GM20431 (cell line): Measurements from ENCODE around the gene LILRB5.
"Not testable (repeated sequence)": the region's sequence is repeated elsewhere in the genome, so short reads cannot be mapped to it uniquely, and the experiment has no call there.

Experiments used
- in situ Hi-C: fragments of 300-500 bp; cut with MseI, MboI; formaldehyde crosslinking; loops from one replicate; pipeline ENCODE4 v1.15.0; 2020; ENCODE audit warnings: low sequenced_read_pairs; ENCODE audit not compliant: unreplicated experiment

The LILRB5 gene

GRCh38 chr19:54247106-54247930, 9.8 kb downstream of the LILRB5 start:
- in situ Hi-C loops, result no loop called here

DNA sequence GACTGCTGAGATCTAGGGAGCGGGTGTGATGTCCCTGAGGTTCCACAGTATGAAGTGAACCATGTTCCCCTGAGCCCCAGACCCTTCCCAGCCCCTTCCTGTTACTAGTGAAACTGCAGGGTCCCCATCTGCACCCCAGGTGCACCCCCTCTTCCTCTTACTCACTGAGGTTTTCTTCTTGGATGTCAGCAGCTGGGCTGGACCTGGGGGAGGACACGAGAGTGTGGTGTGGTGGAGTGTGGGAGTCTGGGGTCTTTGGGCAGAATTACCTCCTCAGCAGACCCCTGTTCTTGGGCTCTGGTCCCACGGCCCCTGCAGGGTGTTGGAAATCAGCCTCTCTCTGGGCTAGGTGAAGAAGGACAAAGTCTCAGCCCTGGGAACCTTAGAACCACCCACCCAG, 11.1 kb downstream of the LILRB5 start:
- in situ Hi-C loops, result no loop called here

DNA sequence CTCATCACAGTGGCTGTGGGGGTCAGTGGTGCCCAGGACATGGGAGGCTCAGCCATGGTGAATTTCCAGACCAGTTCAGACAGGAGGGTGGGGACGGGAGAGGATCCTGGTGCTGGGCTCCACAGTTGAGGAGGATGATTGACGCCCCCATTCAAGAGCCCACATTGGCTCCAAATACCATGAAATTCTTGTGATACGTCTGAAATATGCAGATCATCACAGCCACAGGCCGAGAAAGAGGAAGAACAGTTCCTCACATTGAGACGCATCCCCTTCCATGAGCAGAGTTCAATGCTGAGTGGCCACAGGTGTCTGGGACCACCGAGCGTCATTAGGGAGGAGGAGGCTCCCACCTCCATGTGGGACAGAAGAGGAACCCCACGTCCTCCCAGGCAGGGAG, 13.3 kb downstream of the LILRB5 start:
- in situ Hi-C loops, result not testable (repeated sequence)

DNA sequence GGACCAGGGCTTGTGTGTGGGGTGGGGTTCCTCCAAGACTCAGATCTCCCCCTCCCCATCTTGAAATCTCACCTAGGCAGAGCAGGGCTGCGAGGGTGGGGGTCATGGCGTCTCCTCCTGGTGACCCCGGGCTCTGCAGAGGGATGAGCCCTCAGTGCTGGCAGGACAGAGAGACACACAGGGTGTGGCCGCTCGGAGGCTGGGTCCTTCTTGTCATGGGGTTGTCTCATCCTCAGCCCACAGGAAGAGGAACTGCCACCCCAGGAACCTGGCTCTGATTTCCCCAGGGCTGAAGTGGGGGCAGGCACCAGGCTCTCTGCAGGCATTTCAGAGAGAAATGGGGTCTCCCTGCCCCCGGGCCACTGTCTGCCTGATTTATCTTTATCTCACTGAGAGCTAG, 14.4 kb downstream of the LILRB5 start, which contains the start of gene LILRA6:
TSS of gene LILRA6 (minus strand) at position 145 of the 400 bp plus-strand sequence.
- in situ Hi-C loops, result not testable (repeated sequence)

DNA sequence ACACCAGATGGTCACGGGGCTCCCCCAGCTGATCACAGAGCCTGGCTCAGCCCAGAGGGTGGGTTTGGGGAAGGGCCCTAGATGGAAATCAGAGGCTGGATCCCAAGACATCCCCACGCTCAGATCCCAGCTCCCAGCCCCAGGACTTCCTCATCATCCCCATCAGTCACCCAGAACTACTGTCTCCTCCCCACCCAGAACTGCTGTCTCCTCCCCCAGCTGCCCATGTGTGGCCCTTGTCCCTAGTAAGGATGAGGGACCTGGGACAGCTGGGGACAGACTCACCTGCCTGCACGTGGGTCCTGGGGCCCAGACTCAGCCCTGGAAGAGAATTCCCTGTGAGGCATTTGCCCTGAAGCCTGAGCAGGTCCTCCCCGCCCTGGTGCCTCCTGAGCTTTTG, 14.8 kb downstream of the LILRB5 start:
- in situ Hi-C loops, result not testable (repeated sequence)

DNA sequence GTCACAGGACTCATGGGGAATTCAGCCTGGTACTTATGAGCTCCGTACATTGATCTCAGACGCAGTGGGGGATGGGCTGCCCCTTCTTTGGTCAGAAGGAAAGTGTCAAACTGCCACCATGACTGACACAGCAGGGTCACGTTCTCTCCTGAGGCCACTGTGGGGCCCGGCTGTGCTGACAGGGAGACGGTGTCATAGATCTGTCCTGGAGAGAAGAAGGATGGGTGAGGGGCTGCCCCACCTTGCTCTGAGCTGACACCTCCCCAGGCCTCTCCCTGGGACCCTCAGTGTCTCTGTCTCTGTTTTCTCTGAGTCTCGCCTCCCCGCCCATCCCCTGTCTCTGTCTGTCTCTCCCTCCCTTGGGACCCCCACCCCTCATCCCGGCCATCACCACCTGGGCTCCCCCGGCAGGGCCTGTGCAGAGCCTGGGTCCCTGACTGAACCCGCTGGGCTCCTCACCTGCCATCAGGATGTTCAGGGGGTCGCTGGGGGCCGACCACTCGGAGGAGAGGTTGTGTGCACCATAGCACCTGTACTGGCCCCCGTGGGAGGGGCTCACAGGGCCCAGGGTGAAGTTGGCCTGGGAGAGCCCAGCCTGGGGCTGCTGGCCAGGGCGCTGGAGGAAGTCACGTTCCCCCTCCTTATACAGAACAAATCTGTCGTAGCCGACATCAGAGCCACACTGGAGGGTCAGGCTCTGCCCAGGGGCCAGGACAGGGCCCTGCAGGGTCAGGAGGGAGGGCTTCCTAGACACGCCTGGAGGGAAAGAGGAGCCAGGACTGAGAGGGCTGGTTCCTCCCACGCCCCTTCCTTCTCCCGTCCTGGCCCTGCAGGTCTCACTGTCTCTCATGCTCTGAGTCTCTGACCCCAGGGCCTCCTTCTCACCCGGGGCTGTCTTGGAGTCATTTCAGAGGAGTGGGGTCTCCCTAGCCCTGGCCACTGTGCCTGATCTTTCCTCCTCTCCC, 16.4 kb downstream of the LILRB5 start:
- in situ Hi-C loops, result not testable (repeated sequence)

DNA sequence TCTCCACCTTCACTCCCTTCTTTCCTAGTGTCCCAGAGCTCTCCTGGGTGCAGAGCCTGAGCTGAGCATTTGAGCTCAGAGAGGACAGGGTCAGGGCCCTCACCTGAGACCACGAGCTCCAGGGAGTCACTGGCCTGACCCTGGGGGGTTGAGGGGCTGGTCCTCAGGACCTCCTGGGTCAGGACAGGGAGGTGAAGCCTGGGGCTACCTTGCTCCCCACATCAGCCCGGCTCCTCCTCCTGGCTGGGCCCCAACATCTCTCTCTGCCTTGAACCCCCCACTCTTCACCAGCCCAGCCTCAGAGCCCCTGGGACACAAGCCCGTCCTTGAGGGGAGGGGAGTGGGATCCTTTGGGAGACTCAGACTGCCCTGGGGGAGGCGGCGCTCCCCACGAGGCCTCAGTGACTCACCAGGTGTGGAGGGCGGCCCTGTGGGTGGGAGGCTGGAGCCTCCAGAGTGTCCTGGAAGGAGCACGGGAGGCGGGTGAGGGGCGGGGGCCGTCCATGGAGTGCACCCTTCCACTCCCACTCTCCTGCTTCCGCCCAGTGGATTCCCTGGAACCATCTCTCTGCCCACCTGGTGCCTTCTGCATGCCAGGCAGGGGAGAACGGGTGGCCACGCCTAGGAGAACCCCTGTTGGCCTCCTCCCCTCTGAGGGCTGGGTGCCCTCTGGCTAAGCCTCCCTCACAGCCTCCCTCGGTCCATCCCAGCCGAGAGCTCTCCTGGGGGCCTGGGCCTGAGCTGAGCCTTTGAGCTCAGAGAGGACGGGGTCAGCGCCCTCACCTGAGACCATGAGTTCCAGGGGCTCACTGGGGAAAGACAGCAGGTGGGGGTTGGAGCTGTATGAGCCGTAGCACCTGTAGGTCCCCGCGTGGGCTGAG, 17.3 kb downstream of the LILRB5 start:
- in situ Hi-C loops, result not testable (repeated sequence)

- in situ Hi-C loops, result no loop called here
These were observed 23.1 kb downstream of the LILRB5 start for GRCh38 chr19:54233941-54234340.

DNA sequence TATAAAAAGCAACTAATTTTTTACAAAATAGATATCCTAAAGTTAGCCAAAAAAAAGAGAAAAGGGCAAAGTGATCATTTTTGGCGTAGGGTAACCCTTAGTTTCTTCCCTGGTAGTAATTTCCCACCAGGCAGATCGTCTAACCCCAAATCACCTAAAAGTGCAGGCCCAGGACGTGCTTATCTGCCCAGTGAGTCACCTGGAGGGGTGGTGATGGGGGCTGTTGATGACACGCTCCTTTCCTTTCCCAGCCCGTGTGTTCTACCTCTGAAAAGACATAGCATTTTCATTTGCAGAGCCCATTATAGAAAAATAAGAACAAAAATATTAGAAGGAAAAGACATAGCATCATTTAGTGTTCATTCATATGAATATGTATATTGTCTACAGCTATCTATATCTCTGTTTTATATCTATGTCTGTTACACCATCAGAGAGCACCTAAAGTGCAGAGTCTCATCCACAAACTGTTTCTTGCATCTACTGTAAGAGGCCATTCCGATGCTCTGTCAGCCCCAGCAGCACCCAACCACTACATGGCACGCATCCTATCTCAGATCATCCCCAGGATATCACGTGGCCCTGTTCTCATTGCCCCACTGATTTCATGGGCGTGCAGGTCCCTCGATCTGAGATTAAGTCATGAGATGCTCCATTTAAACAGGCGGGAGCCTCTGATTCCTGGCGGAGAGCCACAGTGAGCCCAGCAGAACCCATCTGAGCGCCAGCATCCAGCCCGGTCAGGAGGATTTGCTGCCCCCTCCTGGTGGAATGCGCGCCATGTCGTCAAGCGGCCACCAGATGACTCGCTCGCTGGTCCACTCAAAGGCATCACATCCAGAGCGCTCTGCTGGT, 25.8 kb downstream of the LILRB5 start:
- in situ Hi-C loops, result no loop called here

- in situ Hi-C loops, result no loop called here
These were observed 27.0 kb downstream of the LILRB5 start for GRCh38 chr19:54230031-54230430.

DNA sequence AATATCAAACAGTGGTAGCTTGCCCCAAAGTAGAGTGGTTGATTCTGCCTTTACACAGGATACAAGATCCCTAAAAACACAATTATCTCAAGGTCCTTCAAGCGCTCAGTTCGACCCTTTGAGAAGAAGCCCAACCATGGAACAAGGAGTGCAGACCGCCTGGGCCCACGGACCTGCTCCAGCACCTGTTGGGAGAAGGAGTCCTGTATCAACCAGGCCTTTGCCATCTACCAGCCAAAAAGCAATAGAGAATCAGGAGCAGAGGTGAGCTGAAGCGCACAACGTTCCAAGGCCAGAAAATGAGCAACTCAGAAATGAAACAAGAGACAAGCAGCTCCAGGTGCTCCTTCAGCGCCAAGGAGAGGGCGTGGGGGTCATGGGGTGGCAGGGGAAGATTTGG, 27.9 kb downstream of the LILRB5 start:
- in situ Hi-C loops, result loop anchor here (5.0 kb wide), 1 partner anchor 52 kb away; no protein-coding TSS in a partner anchor

DNA sequence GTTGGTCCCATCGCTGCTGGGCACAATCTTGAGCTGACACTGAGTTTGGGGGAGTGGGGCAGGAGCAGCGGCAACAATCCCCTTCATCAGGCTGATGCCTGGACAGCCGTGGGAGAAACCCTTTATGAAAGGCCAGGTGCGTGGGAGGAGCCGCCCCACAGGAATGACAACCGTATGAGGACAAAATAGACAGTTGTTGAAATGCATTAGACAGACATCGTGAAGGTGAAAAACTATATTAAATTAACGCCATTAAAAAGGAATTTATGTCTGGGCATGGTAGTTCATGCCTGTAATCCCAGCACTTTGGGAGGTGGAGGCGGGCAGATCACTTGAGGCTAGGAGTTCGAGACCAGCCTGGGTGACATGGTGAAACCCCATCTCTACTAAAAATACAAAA, 32.5 kb downstream of the LILRB5 start:
- in situ Hi-C loops, result loop anchor here (5.0 kb wide), 1 partner anchor 47 kb away; no protein-coding TSS in a partner anchor

GRCh38 chr19:54223937-54224281, 33.2 kb downstream of the LILRB5 start:
- in situ Hi-C loops, result not testable (repeated sequence)

- in situ Hi-C loops, result not testable (repeated sequence)
These were observed 33.7 kb downstream of the LILRB5 start for GRCh38 chr19:54223277-54223936.

DNA sequence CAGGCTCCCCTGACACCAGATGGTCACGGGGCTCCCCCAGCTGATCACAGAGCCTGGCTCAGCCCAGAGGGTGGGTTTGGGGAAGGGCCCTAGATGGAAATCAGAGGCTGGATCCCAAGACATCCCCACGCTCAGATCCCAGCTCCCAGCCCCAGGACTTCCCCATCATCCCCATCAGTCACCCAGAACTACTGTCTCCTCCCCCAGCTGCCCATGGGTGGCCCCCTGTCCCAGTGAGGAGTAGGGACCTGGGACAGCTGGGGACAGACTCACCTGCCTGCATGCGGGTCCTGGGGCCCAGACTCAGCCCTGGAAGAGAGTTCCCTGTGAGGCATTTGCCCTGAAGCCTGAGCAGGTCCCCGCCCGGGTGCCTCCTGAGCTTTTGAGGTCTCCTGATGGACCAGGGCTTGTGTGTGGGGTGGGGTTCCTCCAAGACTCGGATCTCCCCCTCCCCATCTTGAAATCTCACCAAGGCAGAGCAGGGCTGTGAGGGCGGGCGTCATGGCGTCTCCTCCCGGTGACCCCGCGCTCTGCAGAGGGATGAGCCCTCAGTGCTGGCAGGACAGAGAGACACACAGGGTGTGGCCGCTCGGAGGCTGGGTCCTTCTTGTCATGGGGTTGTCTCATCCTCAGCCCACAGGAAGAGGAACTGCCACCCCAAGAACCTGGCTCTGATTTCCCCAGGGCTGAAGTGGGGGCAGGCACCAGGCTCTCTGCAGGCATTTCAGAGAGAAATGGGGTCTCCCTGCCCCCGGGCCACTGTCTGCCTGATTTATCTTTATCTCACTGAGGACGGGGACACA, 34.4 kb downstream of the LILRB5 start, which contains the start of gene LILRB3:
TSS of gene LILRB3 (minus strand) at position 534 of the 803 bp plus-strand sequence. CDS start at position 503, 31 bp downstream.
- in situ Hi-C loops, result not testable (repeated sequence)

DNA sequence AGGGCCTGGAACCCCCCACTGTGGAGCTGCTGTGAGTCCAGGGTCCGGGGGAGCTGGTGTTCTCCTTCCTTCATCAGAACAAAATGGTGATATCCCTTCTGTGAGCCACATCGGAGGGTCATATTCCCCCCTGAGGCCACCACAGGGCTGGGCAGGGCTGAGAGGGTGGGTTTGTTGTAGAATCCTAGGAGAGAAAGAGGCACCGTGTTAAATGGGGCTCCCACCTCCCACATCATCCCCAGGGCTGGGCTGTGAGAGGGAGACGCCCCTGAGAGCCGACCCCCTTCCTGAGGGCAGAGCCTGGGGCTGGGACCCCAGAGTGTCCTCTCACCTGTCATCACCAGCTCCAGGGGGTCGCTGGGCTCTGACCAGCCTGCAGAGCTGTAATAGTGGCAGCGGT, 35.1 kb downstream of the LILRB5 start:
- in situ Hi-C loops, result not testable (repeated sequence)

- in situ Hi-C loops, result not testable (repeated sequence)
These were observed 37.4 kb downstream of the LILRB5 start for GRCh38 chr19:54219702-54220101.
